GM12865 (cell line): Measurements from ENCODE around the gene DOK7.

ENCODE experiments used
- DNase-seq: peaks from one replicate; pipeline ENCODE4 v3.0.0; 2010; ENCODE audit warnings: low read depth
- H3K4me3 ChIP-seq: 2 replicates; pipeline ENCODE4 v1.5.1; 2011; ENCODE audit warnings: mild to moderate bottlenecking, low read depth, low read length, control low read depth
- CTCF ChIP-seq: IDR thresholded peaks from 2 replicates; pipeline ENCODE4 v1.5.1; 2011; ENCODE audit warnings: low read length, control low read depth, low read depth, inconsistent platforms; ENCODE audit not compliant: insufficient read depth; ENCODE audit errors: missing control alignments

The DOK7 gene

GRCh38 chr4:3438847-3439180 is 24.3 kb upstream of the DOK7 start:
- H3K4me3 ChIP-seq: no peak overlapping the region
- TF ChIP-seq CTCF: no peak
- DNase-seq: no peak

GRCh38 chr4:3439391-3439790 is 23.7 kb upstream of the DOK7 start:
- H3K4me3 ChIP-seq: no peak overlapping the region
- no peak for TF ChIP-seq CTCF
- no peak for DNase-seq

- H3K4me3 ChIP-seq: no peak overlapping the region
- no peak for DNase-seq
- TF ChIP-seq CTCF: no peak
Observed at GRCh38 chr4:3440011-3440410, 23.1 kb upstream of the DOK7 start.

GRCh38 chr4:3440979-3441500 is 22.1 kb upstream of the DOK7 start:
- no peak overlapping the region for H3K4me3 ChIP-seq
- no peak for TF ChIP-seq CTCF
- DNase-seq: no peak

GRCh38 chr4:3441501-3442459 is 21.3 kb upstream of the DOK7 start, which contains the start of gene HGFAC:
Gene HGFAC (plus strand): TSS chr4:3441968. CDS start chr4:3442002, 34 bp downstream.
- no peak within 1 kb of the TSS for H3K4me3 ChIP-seq
- no peak for TF ChIP-seq CTCF
- DNase-seq: no peak

GRCh38 chr4:3442460-3442958 is 20.6 kb upstream of the DOK7 start:
- H3K4me3 ChIP-seq: no peak overlapping the region
- TF ChIP-seq CTCF: no peak
- DNase-seq: no peak
